Fibroblast of the conjunctiva (primary cell): ENCODE measurements around the gene SLC22A7.

ENCODE experiments used
- DNase-seq: peaks from one replicate; pipeline ENCODE4 v3.0.0-alpha.2; 2010; ENCODE audit warnings: low read depth

SLC22A7 gene

GRCh38 chr6:43297644-43298564 lies at the start of gene SLC22A7:
SLC22A7 (plus strand) TSS chr6:43298260; CDS start chr6:43298359, 99 bp downstream.
- DNase-seq = no peak

- DNase-seq = no peak
Measured at GRCh38 chr6:43248791-43249190, 49.3 kb upstream of the SLC22A7 start.

GRCh38 chr6:43250992-43251373 lies 47.1 kb upstream of the SLC22A7 start:
- DNase-seq = no peak

- DNase-seq = no peak
Measured at GRCh38 chr6:43253401-43253800, 44.7 kb upstream of the SLC22A7 start.

- DNase-seq = no peak
Measured at GRCh38 chr6:43254138-43254817, 43.8 kb upstream of the SLC22A7 start.

GRCh38 chr6:43254846-43255245 lies 43.2 kb upstream of the SLC22A7 start:
- DNase-seq = no peak

GRCh38 chr6:43255408-43256054 lies 42.5 kb upstream of the SLC22A7 start:
- DNase-seq = no peak

- no peak for DNase-seq
Measured at GRCh38 chr6:43256670-43257366, 41.2 kb upstream of the SLC22A7 start.

GRCh38 chr6:43257367-43258145 lies 40.5 kb upstream of the SLC22A7 start:
- DNase-seq = no peak

- no peak for DNase-seq
Measured at GRCh38 chr6:43258180-43258579, 39.9 kb upstream of the SLC22A7 start.

GRCh38 chr6:43258807-43259686 lies 39.0 kb upstream of the SLC22A7 start:
- DNase-seq = no peak

- no peak for DNase-seq
Measured at GRCh38 chr6:43260791-43261190, 37.3 kb upstream of the SLC22A7 start.

- no peak for DNase-seq
Measured at GRCh38 chr6:43261198-43261597, 36.9 kb upstream of the SLC22A7 start.

- DNase-seq = no peak
Measured at GRCh38 chr6:43262000-43262779, 35.9 kb upstream of the SLC22A7 start.

GRCh38 chr6:43262780-43263313 lies 35.2 kb upstream of the SLC22A7 start:
- no peak for DNase-seq

GRCh38 chr6:43263314-43264178 lies 34.5 kb upstream of the SLC22A7 start:
- DNase-seq = peak; percentile 43

GRCh38 chr6:43264599-43265145 lies 33.4 kb upstream of the SLC22A7 start:
- no peak for DNase-seq

GRCh38 chr6:43265564-43265963 lies 32.5 kb upstream of the SLC22A7 start:
- no peak for DNase-seq
